Esophagus squamous epithelium (tissue), 4 donors: ENCODE data around the gene C10orf71.

Source experiments
- CTCF ChIP-seq, 6 experiments: fragments of 450-650 bp in 4 of 6; fragments of 200-600 bp in 2 of 6; sonication (generic) in 2 of 6; IDR thresholded peaks; one replicate each; pipeline ENCODE4 v1.5.1; 2016 to 2019; ENCODE audit warnings: antibody characterized with exemption in 6 of 6, mild to moderate bottlenecking in 4 of 6, moderate library complexity in 4 of 6
- POLR2A ChIP-seq, 4 donors: fragments of 450-650 bp; IDR thresholded peaks; one replicate each; pipeline ENCODE4 v1.6.1; 2017; ENCODE audit warnings: antibody characterized with exemption in 4 of 4, mild to moderate bottlenecking in 4 of 4, moderate library complexity in 3 of 4

DNA sequence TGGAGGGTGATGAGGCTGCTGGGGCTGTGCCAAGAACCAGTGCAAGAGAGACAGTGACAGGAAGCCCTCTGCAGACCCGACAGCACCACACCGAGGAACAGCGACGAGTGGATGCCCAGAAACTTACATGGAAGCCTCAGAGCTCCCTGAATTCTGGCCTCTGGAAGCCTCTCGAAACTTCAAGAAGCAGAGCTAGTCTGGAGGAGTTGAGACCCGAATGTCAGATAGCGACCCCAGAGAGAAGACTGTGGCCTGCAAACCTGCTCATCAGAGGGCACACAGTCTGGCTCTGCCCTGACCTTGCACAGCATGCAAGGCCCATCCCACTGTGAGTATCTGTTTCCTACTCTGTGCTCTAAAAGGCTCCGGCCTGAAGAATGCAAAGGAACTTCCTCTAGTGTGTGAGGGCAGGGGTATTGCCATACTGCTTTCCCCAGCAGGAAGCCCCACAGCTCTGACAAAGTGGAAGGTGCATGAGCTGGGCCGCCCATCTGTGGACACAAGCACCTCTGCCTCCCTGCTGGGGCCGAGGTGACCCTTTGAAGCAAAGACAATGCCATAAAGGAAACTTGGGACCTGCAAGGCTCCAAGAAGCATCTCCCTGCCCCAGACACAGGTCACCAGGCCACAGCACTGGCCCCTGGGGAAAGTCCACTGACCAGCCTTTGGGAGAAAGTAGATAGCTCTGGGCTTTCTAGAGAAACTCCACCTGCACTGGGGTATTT lies 10.5 kb upstream of the C10orf71 start:
- TF ChIP-seq CTCF (IDR thresholded peaks at IDR 0.05), result no peak
- TF ChIP-seq POLR2A (IDR thresholded peaks at IDR 0.05), result no peak
